NCI-H748 (cell line): Measurements from ENCODE around the gene RIPK4.

Experiments
- DNase-seq: peaks from one replicate; lab custom pipeline; 2025; ENCODE audit not compliant: unreplicated experiment; lab: John Stamatoyannopoulos, UW

The RIPK4 gene

GRCh38 chr21:41766883-41767605 is at the start of gene RIPK4:
RIPK4 (minus strand) TSS chr21:41767052; CDS start chr21:41767041, 11 bp downstream.
- peak; percentile 90 for DNase-seq

GRCh38 chr21:41815652-41816582 is 49.1 kb upstream of the RIPK4 start:
- no peak for DNase-seq

GRCh38 chr21:41813226-41813625 is 46.4 kb upstream of the RIPK4 start:
- no peak for DNase-seq

- no peak for DNase-seq
Measured at GRCh38 chr21:41812679-41813078, 45.8 kb upstream of the RIPK4 start.

- DNase-seq = no peak
Measured at GRCh38 chr21:41810597-41810932, 43.7 kb upstream of the RIPK4 start.

GRCh38 chr21:41809891-41810596 is 43.2 kb upstream of the RIPK4 start:
- no peak for DNase-seq

- no peak for DNase-seq
Measured at GRCh38 chr21:41808846-41809245, 42.0 kb upstream of the RIPK4 start.

GRCh38 chr21:41808094-41808493 is 41.2 kb upstream of the RIPK4 start:
- no peak for DNase-seq

GRCh38 chr21:41806773-41807172 is 39.9 kb upstream of the RIPK4 start:
- DNase-seq = no peak

- no peak for DNase-seq
Measured at GRCh38 chr21:41805643-41806042, 38.8 kb upstream of the RIPK4 start.

- DNase-seq = no peak
Measured at GRCh38 chr21:41805038-41805437, 38.2 kb upstream of the RIPK4 start.

GRCh38 chr21:41804381-41804780 is 37.5 kb upstream of the RIPK4 start:
- no peak for DNase-seq

GRCh38 chr21:41803316-41803715 is 36.5 kb upstream of the RIPK4 start:
- DNase-seq = no peak

- DNase-seq = no peak
Measured at GRCh38 chr21:41802684-41803083, 35.8 kb upstream of the RIPK4 start.

- no peak for DNase-seq
Measured at GRCh38 chr21:41802198-41802584, 35.3 kb upstream of the RIPK4 start.

GRCh38 chr21:41801321-41802197 is 34.7 kb upstream of the RIPK4 start:
- no peak for DNase-seq

- DNase-seq = no peak
Measured at GRCh38 chr21:41800425-41801320, 33.8 kb upstream of the RIPK4 start.

- DNase-seq = no peak
Measured at GRCh38 chr21:41799763-41800162, 32.9 kb upstream of the RIPK4 start.

GRCh38 chr21:41798326-41798725 is 31.5 kb upstream of the RIPK4 start:
- no peak for DNase-seq
